Airway epithelial cell (primary cell): ENCODE measurements around the gene SMIM8. TPM values are rescaled to one million over a fixed set of nuclear protein-coding genes. Genes with fewer than 3 reads are reported as not detected.

Source experiments
- total RNA-seq: library from RNA; depleted of rRNA; stranded (reverse); fragments of >200 nt; gene quantifications from 2 replicates; pipeline ENCODE4 v1.2.3, GENCODE V29; 2015

SMIM8 gene, protein sequence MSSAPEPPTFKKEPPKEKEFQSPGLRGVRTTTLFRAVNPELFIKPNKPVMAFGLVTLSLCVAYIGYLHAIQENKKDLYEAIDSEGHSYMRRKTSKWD
- total RNA-seq = 3.6 and 3.7 TPM in 2 replicates

DNA sequence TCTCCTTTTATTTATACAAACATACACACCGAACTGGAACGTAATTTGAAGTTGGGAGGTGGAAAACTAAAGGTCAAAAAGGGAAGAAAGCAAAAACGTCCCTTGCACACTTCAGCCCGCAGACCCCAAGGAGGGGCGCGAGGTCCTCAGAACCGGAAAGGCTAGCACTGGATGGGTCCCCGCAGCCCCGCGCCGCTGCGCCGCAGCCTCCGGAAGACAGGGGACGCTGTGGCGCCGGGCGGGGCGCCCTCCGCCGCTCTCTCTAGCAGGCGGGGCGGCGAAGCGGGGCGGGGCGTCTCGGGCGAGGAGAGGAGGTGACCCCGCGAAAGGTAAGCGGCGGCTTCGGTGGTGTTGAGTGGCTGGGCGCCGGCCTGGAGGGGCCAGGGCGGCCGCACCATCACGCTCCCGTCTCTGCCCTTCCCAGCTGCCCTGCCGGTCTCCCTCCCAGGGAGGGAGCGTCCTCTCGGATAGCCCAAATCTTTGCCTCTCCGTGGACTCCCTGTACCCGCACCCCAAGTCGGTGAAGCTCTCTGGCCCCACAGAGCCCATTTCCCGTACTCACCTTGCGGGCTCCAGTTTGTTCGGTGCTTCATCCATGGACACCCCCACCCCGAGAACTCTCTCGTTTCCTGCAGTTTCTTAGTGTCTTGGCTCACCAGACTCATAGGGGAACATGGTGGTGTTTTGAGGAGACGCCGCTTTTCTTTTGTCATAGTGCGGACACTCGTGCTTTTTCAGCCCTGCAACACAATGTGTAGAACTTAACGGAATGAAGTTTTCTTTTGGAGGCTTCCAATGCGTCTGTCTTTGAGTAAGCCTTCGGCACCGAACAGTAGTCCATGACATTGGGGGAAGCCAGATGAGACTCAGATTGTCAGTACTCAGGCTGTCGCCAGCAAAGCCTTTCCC is at the start of gene SMIM8:
Gene SMIM8, plus strand, starts transcription at position 285 of the 909 bp plus-strand sequence. CDS start 14,444 bp downstream, outside the sequence.

DNA sequence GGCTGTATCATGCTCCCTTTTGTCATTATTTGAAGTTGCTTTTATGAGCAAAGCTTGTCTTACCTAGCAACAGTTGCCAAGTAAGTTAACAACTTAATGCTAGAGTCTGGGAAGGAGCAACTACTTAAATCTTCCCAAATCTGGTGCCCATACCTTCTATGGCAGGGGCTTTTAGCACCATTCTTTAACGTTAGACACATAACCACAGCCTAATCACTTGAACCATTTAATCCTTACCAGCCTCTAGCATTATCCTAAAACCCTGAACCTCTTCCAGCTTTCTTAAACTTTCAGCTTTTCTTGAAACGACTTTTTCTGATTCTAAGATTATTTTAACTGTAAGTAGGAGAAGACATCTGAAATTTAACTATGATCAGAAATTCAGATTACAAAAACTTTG is 22.3 kb downstream of the SMIM8 start, which contains the start of gene C6orf163:
Gene C6orf163, plus strand, starts transcription at position 83 of the 400 bp plus-strand sequence. Its CDS starts 287 bp downstream, at position 370.

Other genes starting within 250 kb of the SMIM8 start
- not detected in 2 replicates for gene CGA, start 227.5 kb upstream of the SMIM8 start, total RNA-seq
- 5.2 and 10.6 TPM in 2 replicates for gene ZNF292, start 167.0 kb upstream of the SMIM8 start, total RNA-seq
- not detected in 2 replicates for gene GJB7, start 6.7 kb downstream of the SMIM8 start, total RNA-seq
- 0.56 and 1.1 TPM in 2 replicates for gene C6orf163, start 22.2 kb downstream of the SMIM8 start, total RNA-seq
- 0.14 TPM in 1 of 2 replicates, not detected in the other for gene CFAP206, start 85.4 kb downstream of the SMIM8 start, total RNA-seq
- 8.5 and 12.2 TPM in 2 replicates for gene SLC35A1, start 150.4 kb downstream of the SMIM8 start, total RNA-seq